Activated naive CD8-positive, alpha-beta T cell treated with anti-CD3 and anti-CD28 coated beads, Interleukin-2, amount 50 U/mL, for 24 hours (primary cell): ENCODE data around the gene C2CD4C.
"Not testable (repeated sequence)": the region's sequence is repeated elsewhere in the genome, so short reads cannot be mapped to it uniquely, and the experiment has no call there.

Source experiments
- ATAC-seq: fragments of 150-1000 bp; cut with Tn5 transposase; one replicate; pipeline ENCODE4 v1.10.0; 2021
- DNase-seq: peaks from one replicate; pipeline ENCODE4 v3.0.0; 2021
- H3K27ac Mint-ChIP-seq: one replicate; pipeline ENCODE4 v1.8.0; 2021; ENCODE audit warnings: mild to moderate bottlenecking, mixed read lengths
- H3K27me3 Mint-ChIP-seq: one replicate; pipeline ENCODE4 v1.8.0; 2021; ENCODE audit warnings: mixed read lengths
- H3K36me3 Mint-ChIP-seq: one replicate; pipeline ENCODE4 v1.8.0; 2021; ENCODE audit warnings: low read depth, mixed read lengths
- H3K4me1 Mint-ChIP-seq: one replicate; pipeline ENCODE4 v1.8.0; 2021; ENCODE audit warnings: mixed read lengths
- H3K4me3 Mint-ChIP-seq: one replicate; pipeline ENCODE4 v1.8.0; 2021; ENCODE audit warnings: mild to moderate bottlenecking, moderate library complexity, mixed read lengths
- H3K9me3 Mint-ChIP-seq: one replicate; pipeline ENCODE4 v1.8.0; 2021; ENCODE audit warnings: mixed read lengths

C2CD4C gene

DNA sequence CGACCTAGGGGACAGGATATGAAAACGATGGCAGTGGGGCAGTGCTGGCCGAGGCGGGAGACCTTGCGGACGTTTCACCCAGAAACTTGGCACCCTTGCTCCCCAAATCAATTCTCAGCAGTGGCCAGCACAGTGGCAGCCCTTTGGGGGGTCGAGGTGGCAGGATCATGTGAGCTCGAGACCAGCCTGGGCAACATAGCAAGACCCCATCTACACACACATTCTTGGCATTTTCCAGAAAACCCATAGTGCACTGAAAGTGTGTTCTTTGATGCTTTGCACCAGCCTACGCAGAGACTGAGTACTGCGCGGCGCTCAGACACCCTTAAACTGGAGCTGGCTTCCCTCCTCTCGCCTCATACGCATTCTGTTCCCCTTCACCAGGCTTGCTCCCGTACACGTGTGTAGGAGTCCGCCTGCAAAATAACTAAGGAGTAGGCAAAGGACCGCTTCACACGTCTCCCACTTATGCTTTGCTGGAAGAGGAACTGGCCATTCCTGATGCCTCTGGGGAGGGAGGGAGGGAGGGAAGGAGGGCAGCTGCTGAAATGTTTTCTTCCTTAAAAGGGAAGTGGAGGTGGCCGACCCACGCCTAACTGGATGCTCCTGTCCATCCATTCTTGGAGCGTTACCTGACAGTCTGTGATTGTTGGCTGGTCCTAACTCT, 40.9 kb downstream of the C2CD4C start:
- Mint-ChIP-seq H3K27ac (no peak overlapping the region), H3K36me3 (no peaks in the 10 kb centered on the region), H3K9me3 (no peaks in the 10 kb centered on the region), H3K4me3 (no peak overlapping the region), H3K4me1 (no peaks in the 10 kb centered on the region), H3K27me3 (peaks cover 21% of the 10 kb centered on the region)
- ATAC-seq (no peak), DNase-seq (no peak)

DNA sequence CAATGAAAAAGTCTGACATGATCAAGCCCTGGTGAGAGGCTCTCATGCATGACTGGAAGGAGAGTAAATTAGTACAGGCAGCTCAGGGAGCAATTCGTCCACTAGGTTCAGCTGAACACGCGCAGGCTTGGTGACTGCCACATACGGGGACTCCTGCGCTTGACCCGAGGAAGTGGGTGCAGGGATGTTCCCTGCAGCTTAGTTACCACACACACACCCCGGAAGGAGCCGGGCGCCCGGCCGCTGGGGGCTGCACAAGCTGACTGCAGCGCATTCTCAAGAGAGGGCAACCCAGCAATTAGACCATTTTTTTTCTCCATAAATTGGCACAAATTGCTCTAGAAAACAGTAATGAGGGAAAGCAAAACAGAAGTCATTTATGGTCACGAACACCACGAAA, 41.4 kb downstream of the C2CD4C start:
- ATAC-seq (no peak), DNase-seq (no peak)
- H3K4me1 Mint-ChIP-seq = no peaks in the 10 kb centered on the region
- H3K4me3 Mint-ChIP-seq = no peak overlapping the region
- peaks cover 21% of the 10 kb centered on the region for H3K27me3 Mint-ChIP-seq
- H3K9me3 Mint-ChIP-seq = no peaks in the 10 kb centered on the region
- no peaks in the 10 kb centered on the region for H3K36me3 Mint-ChIP-seq
- no peak overlapping the region for H3K27ac Mint-ChIP-seq

DNA sequence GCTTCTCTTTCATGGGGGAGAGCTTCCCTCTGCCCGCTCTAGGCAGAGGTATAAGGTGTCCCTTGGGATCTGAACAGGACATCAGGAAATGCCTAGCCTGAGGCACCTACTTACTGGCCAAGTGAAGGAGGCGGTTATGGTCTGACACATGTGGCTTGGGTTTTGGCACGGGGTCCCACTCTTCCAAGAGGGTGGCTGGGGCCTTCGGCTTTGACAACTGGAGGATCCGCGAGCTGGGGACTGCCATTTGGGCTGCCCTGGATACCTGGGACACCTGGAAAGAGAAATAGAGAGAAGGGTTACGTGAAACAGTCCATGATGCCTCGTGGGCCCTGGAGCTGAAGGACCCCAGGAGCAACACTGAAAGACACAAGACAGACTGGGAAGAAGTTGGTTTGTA, 42.0 kb downstream of the C2CD4C start:
- ATAC-seq (no peak), DNase-seq (no peak)
- Mint-ChIP-seq H3K4me3 (no peak overlapping the region), H3K36me3 (no peaks in the 10 kb centered on the region), H3K27me3 (peaks cover 21% of the 10 kb centered on the region), H3K27ac (no peak overlapping the region), H3K4me1 (no peaks in the 10 kb centered on the region), H3K9me3 (no peaks in the 10 kb centered on the region)

DNA sequence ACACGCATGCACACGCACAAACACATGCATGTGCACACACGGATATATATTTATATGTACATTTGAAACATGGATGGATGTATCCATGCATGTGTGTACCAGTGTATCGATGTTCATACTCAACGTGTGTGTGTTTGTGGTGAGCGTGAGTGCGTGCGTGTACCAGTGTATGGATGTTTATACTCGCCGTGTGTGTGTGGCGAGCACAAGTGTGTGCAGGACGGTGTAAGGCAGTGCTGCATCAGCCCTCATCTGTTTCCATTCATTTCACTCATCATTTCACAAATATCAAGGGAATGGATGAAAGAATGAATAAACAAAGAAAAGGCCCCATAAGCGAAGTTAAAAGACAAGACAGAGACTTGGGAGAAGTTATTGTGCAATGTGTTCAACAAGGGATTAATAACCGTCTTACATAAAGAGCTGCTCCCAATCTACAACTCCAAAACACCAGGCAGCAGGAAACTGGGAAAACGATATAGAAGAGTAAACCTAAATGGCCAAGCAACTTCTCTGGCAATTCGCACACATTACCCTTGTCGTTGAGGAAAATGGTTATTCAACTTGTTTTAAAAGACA, 42.7 kb downstream of the C2CD4C start:
- Mint-ChIP-seq H3K27me3 (peaks cover 17% of the 10 kb centered on the region), H3K27ac (no peak overlapping the region), H3K4me1 (no peaks in the 10 kb centered on the region), H3K4me3 (no peak overlapping the region), H3K36me3 (no peaks in the 10 kb centered on the region), H3K9me3 (no peaks in the 10 kb centered on the region)
- ATAC-seq (no peak), DNase-seq (no peak)

DNA sequence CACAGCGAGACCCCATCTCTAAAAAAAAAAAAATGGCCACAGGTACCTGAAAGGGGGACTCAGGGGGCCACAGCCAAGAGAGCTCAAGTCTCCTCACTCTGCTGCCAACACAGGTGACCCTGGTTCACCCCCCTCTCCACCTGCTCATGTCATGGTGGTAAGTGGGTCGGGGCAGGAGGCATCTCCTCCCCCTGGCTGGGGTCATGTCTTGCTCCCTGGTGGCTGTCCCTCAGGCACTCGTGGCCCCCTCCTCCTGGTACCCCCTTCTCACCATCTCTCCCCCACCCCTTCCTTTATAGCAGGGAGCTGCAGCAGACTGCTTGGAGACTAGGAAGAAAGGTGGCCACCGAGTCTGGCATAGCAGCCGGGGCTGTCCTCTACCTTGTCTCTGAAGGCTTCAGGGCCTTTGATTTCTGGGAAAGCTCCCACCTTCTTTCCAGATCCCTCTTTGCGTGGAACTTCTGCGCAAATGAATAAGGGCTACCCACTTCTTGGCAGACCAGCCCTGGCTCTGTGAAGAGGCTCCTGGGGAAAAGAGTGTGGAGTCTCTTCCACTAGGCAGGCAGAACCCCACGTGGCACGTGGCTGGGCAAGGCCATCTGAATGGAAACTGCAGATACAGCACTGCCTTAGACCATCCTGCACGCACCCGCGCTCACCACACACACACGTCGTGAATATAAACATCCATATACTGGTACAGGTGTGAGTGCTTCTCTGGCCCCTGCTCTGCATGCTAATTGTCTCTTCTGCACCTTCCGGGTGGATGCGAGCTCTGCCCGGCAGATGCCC, 44.3 kb downstream of the C2CD4C start:
- ATAC-seq (no peak), DNase-seq (no peak)
- Mint-ChIP-seq H3K36me3 (no peaks in the 10 kb centered on the region), H3K9me3 (no peaks in the 10 kb centered on the region), H3K4me1 (no peaks in the 10 kb centered on the region), H3K27me3 (peaks cover 13% of the 10 kb centered on the region), H3K4me3 (no peak overlapping the region), H3K27ac (no peak overlapping the region)

DNA sequence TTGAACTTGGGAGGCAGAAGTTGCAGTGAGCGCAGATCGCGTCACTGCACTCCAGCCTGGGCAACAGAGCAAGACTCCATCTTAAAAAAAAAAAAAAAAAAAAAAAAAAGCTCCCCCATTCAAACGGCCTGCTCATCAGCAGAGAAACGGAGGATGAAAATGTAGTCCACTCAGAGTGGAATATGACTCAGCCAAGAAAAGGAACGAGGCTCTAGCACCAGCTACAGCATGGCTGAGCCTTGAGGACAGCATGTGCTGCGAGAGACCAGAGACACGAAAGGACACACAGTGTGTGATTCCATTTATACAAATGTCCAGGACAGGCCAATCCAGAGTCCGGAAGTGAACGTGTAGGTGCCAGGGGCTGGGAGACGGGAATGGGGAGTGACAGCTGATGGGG, 46.3 kb downstream of the C2CD4C start:
- H3K27ac Mint-ChIP-seq = no peak overlapping the region
- DNase-seq = no peak
- no peaks in the 10 kb centered on the region for H3K4me1 Mint-ChIP-seq
- peaks cover 10% of the 10 kb centered on the region for H3K27me3 Mint-ChIP-seq
- H3K4me3 Mint-ChIP-seq = no peak overlapping the region
- H3K9me3 Mint-ChIP-seq = no peaks in the 10 kb centered on the region
- no peak for ATAC-seq
- H3K36me3 Mint-ChIP-seq = no peaks in the 10 kb centered on the region

DNA sequence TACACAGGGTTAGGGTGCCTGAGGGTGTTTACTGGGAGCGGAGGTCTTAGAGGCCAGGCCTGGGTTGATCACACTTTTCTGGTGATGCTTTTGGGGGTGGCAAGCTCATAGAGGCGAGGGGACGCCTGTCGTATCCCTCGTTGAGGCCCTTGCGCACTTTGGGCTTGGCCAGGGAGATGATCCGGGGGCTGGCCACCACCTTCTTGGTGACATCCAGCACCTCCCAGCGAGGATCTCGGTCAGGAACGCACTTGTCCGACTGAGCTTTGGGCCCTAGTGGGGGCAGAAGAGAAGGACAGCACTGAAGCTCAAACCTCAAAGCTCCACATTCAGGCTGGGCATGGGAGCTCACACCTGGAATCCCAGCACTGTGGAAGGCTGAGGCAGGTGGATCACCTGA, 46.8 kb downstream of the C2CD4C start:
- no peak for ATAC-seq
- H3K36me3 Mint-ChIP-seq = no peaks in the 10 kb centered on the region

DNA sequence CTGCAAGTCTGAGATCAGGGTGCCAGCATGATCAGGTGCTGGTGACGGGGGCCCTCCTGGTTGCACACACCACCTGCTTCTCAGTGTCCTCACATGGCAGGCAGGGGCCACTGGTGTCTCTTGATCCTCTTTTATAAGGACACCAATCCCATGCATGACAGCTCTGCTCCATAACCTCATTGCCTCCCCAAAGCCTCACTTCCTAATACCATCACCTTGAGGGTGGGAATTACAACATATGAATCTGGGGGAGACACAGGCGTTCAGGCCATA, 49.4 kb downstream of the C2CD4C start:
- no peak overlapping the region for H3K27ac Mint-ChIP-seq
- H3K36me3 Mint-ChIP-seq = no peaks in the 10 kb centered on the region
- no peaks in the 10 kb centered on the region for H3K4me1 Mint-ChIP-seq

More for the DNA sequence above, 46.8 kb downstream of the C2CD4C start:
- H3K4me1 Mint-ChIP-seq = no peaks in the 10 kb centered on the region
- no peak overlapping the region for H3K27ac Mint-ChIP-seq
- no peaks in the 10 kb centered on the region for H3K9me3 Mint-ChIP-seq
- DNase-seq = no peak
- peaks cover 8% of the 10 kb centered on the region for H3K27me3 Mint-ChIP-seq
- no peak overlapping the region for H3K4me3 Mint-ChIP-seq

DNA sequence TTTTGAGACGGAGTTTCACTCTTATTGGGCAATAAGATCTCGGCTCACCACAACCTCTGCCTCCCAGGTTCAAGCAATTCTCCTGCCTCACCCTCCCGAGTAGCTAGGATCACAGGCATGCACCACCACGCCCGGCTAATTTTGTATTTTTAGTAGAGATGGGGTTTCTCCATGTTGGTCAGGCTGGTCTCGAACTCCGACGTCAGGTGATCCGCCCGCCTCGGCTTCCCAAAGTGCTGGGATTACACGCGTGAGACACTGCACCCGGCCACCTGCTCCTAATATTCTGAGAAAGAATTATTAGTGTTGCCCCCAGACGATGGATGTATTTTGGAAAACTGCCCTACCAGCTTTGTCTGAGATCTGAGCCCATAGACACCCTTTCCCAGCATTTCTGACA, 53.4 kb downstream of the C2CD4C start:
- H3K36me3 Mint-ChIP-seq, ATAC-seq, H3K4me3 Mint-ChIP-seq, DNase-seq, H3K4me1 Mint-ChIP-seq, H3K27ac Mint-ChIP-seq, H3K27me3 Mint-ChIP-seq: not testable (repeated sequence)
- peaks cover 13% of the 10 kb centered on the region for H3K9me3 Mint-ChIP-seq

More for the DNA sequence above, 49.4 kb downstream of the C2CD4C start:
- Mint-ChIP-seq H3K27me3 (peaks cover 4% of the 10 kb centered on the region), H3K4me3 (no peak overlapping the region), H3K9me3 (no peaks in the 10 kb centered on the region)
- ATAC-seq = no peak
- no peak for DNase-seq
